CD14-positive monocyte (primary cell): ENCODE measurements around the gene GHRL. TPM values are rescaled to one million over a fixed set of nuclear protein-coding genes. Genes with fewer than 3 reads are reported as not detected.

Experiments used
- DNase-seq, 3 donors: peaks; one replicate each; pipeline ENCODE4 v3.0.0-alpha.2; 2011 to 2022
- H2AFZ ChIP-seq: 2 replicates; pipeline ENCODE4 v1.6.0; 2012; ENCODE audit warnings: mild to moderate bottlenecking, low read depth, low read length, inconsistent platforms; ENCODE audit not compliant: insufficient read depth, poor library complexity, severe bottlenecking
- H3K27ac ChIP-seq, 2 donors: 1 replicate in 1 of 2; 2 replicates in 1 of 2; pipeline ENCODE4 v1.5.1; 2012 to 2013; ENCODE audit warnings: low read length in 2 of 2, control low read depth in 1 of 2, inconsistent platforms in 1 of 2, low read depth in 1 of 2, mild to moderate bottlenecking in 1 of 2
- H3K27me3 ChIP-seq, 2 donors: one replicate each; pipeline versions ENCODE4 v1.6.0 to v1.6.1; 2011 to 2013; ENCODE audit warnings: low read length in 2 of 2; ENCODE audit not compliant: control insufficient read depth in 2 of 2, insufficient read depth in 2 of 2
- H3K36me3 ChIP-seq, 2 donors: replicated peaks in 1 of 2; 1 replicate in 1 of 2; 2 replicates in 1 of 2; pipeline versions ENCODE4 v1.5.1 to v1.6.1; 2012 to 2013; ENCODE audit warnings: low read length in 2 of 2, control low read depth in 1 of 2, inconsistent platforms in 1 of 2, mild to moderate bottlenecking in 1 of 2; ENCODE audit not compliant: insufficient read depth in 2 of 2, control insufficient read depth in 1 of 2
- H3K4me1 ChIP-seq, 2 donors: 1 replicate in 1 of 2; 2 replicates in 1 of 2; pipeline versions ENCODE4 v1.5.1 to v1.6.1; 2012 to 2013; ENCODE audit warnings: low read length in 2 of 2, control low read depth in 1 of 2, inconsistent platforms in 1 of 2, mild to moderate bottlenecking in 1 of 2, moderate library complexity in 1 of 2; ENCODE audit not compliant: insufficient read depth in 2 of 2, control insufficient read depth in 1 of 2
- H3K4me2 ChIP-seq: replicated peaks from 2 replicates; pipeline ENCODE3; 2012; ENCODE audit warnings: low read length, moderate library complexity, mild to moderate bottlenecking; ENCODE audit not compliant: poor library complexity, severe bottlenecking; ENCODE audit errors: extremely low read depth
- H3K4me3 ChIP-seq, 3 experiments: fragments of 200-600 bp in 1 of 3; sonication (generic) in 1 of 3; replicated peaks in 1 of 3; 1 replicate in 2 of 3; 2 replicates in 1 of 3; pipeline ENCODE4 v1.5.1; 2011 to 2013; ENCODE audit warnings: low read length in 3 of 3, mild to moderate bottlenecking in 3 of 3, control low read depth in 2 of 3, low read depth in 2 of 3, inconsistent platforms in 1 of 3, moderate library complexity in 1 of 3
- H3K79me2 ChIP-seq: 2 replicates; pipeline ENCODE4 v1.6.0; 2012; ENCODE audit warnings: mild to moderate bottlenecking, control low read depth, inconsistent platforms, low read length, moderate library complexity; ENCODE audit not compliant: insufficient read depth
- H3K9ac ChIP-seq: 2 replicates; pipeline ENCODE4 v1.6.0; 2017; ENCODE audit warnings: low read length, mild to moderate bottlenecking; ENCODE audit not compliant: insufficient read depth, poor library complexity, severe bottlenecking
- H3K9me3 ChIP-seq, 2 donors: replicated peaks in 1 of 2; 1 replicate in 1 of 2; 2 replicates in 1 of 2; pipeline versions ENCODE4 v1.5.1 to v1.6.1; 2012 to 2013; ENCODE audit warnings: low read length in 2 of 2, control low read depth in 1 of 2; ENCODE audit not compliant: control insufficient read depth in 1 of 2, insufficient read depth in 1 of 2
- H4K20me1 ChIP-seq: 2 replicates; pipeline ENCODE4 v1.6.0; 2012; ENCODE audit warnings: mild to moderate bottlenecking, low read length, control low read depth, moderate library complexity; ENCODE audit not compliant: insufficient read depth
- H3K27ac Mint-ChIP-seq, 7 donors: one replicate each; pipeline ENCODE4 v1.8.0; 2020; ENCODE audit warnings: mild to moderate bottlenecking in 7 of 7, mixed read lengths in 7 of 7, moderate library complexity in 6 of 7, inconsistent platforms in 2 of 7
- H3K27me3 Mint-ChIP-seq, 3 donors: one replicate each; pipeline ENCODE4 v1.8.0; 2021 to 2022; ENCODE audit warnings: low read depth in 3 of 3, mild to moderate bottlenecking in 3 of 3, mixed read lengths in 3 of 3, moderate library complexity in 3 of 3, inconsistent platforms in 1 of 3
- H3K36me3 Mint-ChIP-seq, 2 donors: one replicate each; pipeline ENCODE4 v1.8.0; 2020; ENCODE audit warnings: mixed read lengths in 2 of 2, inconsistent platforms in 1 of 2, mild to moderate bottlenecking in 1 of 2
- H3K4me1 Mint-ChIP-seq: one replicate; pipeline ENCODE4 v1.8.0; 2020; ENCODE audit warnings: mild to moderate bottlenecking, mixed read lengths
- H3K4me3 Mint-ChIP-seq, 2 donors: one replicate each; pipeline ENCODE4 v1.8.0; 2020; ENCODE audit warnings: mild to moderate bottlenecking in 2 of 2, mixed read lengths in 2 of 2, moderate library complexity in 1 of 2
- H3K9me3 Mint-ChIP-seq, 7 donors: one replicate each; pipeline ENCODE4 v1.8.0; 2020 to 2022; ENCODE audit warnings: mixed read lengths in 7 of 7, mild to moderate bottlenecking in 6 of 7, moderate library complexity in 6 of 7, inconsistent platforms in 2 of 7
- WGBS: methylation state at CpG from one replicate; pipeline ENCODE4 v1.1.5; 2013; ENCODE audit warnings: missing lambda C conversion rate; ENCODE audit not compliant: insufficient coverage; 5-methylcytosine and 5-hydroxymethylcytosine counted together
- intact Hi-C, 2 donors: fragments of 100-400 bp; cut with micrococcal nuclease; formaldehyde crosslinking; loops; one replicate each; pipeline versions ENCODE4 v1.15.0 to v1.15.1; 2023
- polyA plus RNA-seq, 3 donors: library from polyadenylated mRNA; depleted of rRNA in 1 of 3; unstranded in 2 of 3; stranded (reverse) in 1 of 3; fragments of 300-500 nt in 2 of 3; fragments of >200 nt in 1 of 3; fragmentation: Illumina TruSeq in 2 of 3; gene quantifications; 1 replicate in 2 of 3; 2 replicates in 1 of 3; pipeline ENCODE4 v1.2.3, GENCODE V29; 2012 to 2021
- TF ChIP-seq, protein P1 (sequence below): fragments of 200-600 bp; IDR thresholded peaks from one replicate; pipeline ENCODE4 v1.8.0; 2022; ENCODE audit warnings: antibody characterized with exemption, mild to moderate bottlenecking

Gene GHRL
- polyA plus RNA-seq, 3 donors = 2.3 to 9.9 (median 7.0) TPM

- DNase-seq = no peak
- Histone ChIP-seq H3K4me1 (no peaks in the 10 kb centered on the region), H3K9me3 (no peaks in the 10 kb centered on the region), H3K27me3 (no peaks in the 10 kb centered on the region), H2AFZ (no peak overlapping the region), H3K4me3 (no peak overlapping the region), H3K36me3 (no peaks in the 10 kb centered on the region), H3K9ac (no peak overlapping the region), H4K20me1 (no peaks in the 10 kb centered on the region), H3K79me2 (no peaks in the 10 kb centered on the region), H3K4me2 (no peak overlapping the region), H3K27ac (no peak overlapping the region)
- peaks cover 2% of the 10 kb centered on the region for H3K4me1 Mint-ChIP-seq
- intact Hi-C loops = no loop called here
- WGBS = 84% methylated on average over 14 of the region's 16 CpGs
- TF ChIP-seq, protein P1, sequence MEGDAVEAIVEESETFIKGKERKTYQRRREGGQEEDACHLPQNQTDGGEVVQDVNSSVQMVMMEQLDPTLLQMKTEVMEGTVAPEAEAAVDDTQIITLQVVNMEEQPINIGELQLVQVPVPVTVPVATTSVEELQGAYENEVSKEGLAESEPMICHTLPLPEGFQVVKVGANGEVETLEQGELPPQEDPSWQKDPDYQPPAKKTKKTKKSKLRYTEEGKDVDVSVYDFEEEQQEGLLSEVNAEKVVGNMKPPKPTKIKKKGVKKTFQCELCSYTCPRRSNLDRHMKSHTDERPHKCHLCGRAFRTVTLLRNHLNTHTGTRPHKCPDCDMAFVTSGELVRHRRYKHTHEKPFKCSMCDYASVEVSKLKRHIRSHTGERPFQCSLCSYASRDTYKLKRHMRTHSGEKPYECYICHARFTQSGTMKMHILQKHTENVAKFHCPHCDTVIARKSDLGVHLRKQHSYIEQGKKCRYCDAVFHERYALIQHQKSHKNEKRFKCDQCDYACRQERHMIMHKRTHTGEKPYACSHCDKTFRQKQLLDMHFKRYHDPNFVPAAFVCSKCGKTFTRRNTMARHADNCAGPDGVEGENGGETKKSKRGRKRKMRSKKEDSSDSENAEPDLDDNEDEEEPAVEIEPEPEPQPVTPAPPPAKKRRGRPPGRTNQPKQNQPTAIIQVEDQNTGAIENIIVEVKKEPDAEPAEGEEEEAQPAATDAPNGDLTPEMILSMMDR = no peak
- H3K9me3 Mint-ChIP-seq = no peaks in the 10 kb centered on the region
- H3K4me3 Mint-ChIP-seq = no peak overlapping the region
- H3K36me3 Mint-ChIP-seq = no peaks in the 10 kb centered on the region
- no peak overlapping the region for H3K27ac Mint-ChIP-seq
- peaks cover 0 to 3% (median 2%) of the 10 kb centered on the region in 3 donors for H3K27me3 Mint-ChIP-seq
Measured at GRCh38 chr3:10338164-10338470, 45.4 kb upstream of the GHRL start.

GRCh38 chr3:10337323-10338163 lies 44.8 kb upstream of the GHRL start:
- Histone ChIP-seq H3K27me3 (no peaks in the 10 kb centered on the region), H3K9me3 (no peaks in the 10 kb centered on the region), H3K36me3 (no peaks in the 10 kb centered on the region), H3K4me2 (no peak overlapping the region), H3K4me1 (no peaks in the 10 kb centered on the region), H3K9ac (no peak overlapping the region), H4K20me1 (no peaks in the 10 kb centered on the region), H3K4me3 (no peak overlapping the region), H3K27ac (no peak overlapping the region), H2AFZ (no peak overlapping the region), H3K79me2 (no peaks in the 10 kb centered on the region)
- Mint-ChIP-seq H3K27ac (no peak overlapping the region), H3K4me1 (peaks cover 2% of the 10 kb centered on the region), H3K9me3 (no peaks in the 10 kb centered on the region), H3K27me3 (peaks cover 0 to 3% (median 2%) of the 10 kb centered on the region in 3 donors), H3K36me3 (no peaks in the 10 kb centered on the region), H3K4me3 (no peak overlapping the region)
- DNase-seq = no peak
- TF ChIP-seq, protein P1 = no peak
- intact Hi-C loops = no loop called here
- WGBS = 82% methylated on average over 7 of the region's 20 CpGs
